Suprapubic skin (tissue), 4 donors: ENCODE measurements around the gene CMSS1. TPM values are rescaled to one million over a fixed set of nuclear protein-coding genes. Genes with fewer than 3 reads are reported as not detected.

Source experiments
- DNase-seq, 2 donors: peaks; one replicate each; pipeline ENCODE4 v3.0.0-alpha.2; 2019; ENCODE audit warnings: low spot score in 2 of 2
- H3K27ac ChIP-seq: fragments of 200-600 bp; sonication (generic); one replicate; pipeline ENCODE4 v1.5.1; 2019
- H3K27me3 ChIP-seq: fragments of 200-600 bp; sonication (generic); one replicate; pipeline ENCODE4 v1.5.1; 2019
- H3K36me3 ChIP-seq: fragments of 200-600 bp; sonication (generic); one replicate; pipeline ENCODE4 v1.5.1; 2019
- H3K4me1 ChIP-seq: fragments of 200-600 bp; sonication (generic); one replicate; pipeline ENCODE4 v1.5.1; 2019
- H3K4me3 ChIP-seq: fragments of 200-600 bp; sonication (generic); one replicate; pipeline ENCODE4 v1.5.1; 2019; ENCODE audit warnings: mild to moderate bottlenecking
- H3K9me3 ChIP-seq: fragments of 200-600 bp; sonication (generic); one replicate; pipeline ENCODE4 v1.5.1; 2019
- CTCF ChIP-seq, 2 donors: fragments of 200-600 bp in 1 of 2; fragments of 450-650 bp in 1 of 2; sonication (generic) in 1 of 2; IDR thresholded peaks; one replicate each; pipeline ENCODE4 v1.5.1; 2016 to 2019; ENCODE audit warnings: antibody characterized with exemption in 2 of 2, mild to moderate bottlenecking in 1 of 2, moderate library complexity in 1 of 2
- EP300 ChIP-seq: sonication (generic); formaldehyde crosslinking; IDR thresholded peaks from one replicate; pipeline ENCODE4 v1.6.1; 2017; ENCODE audit warnings: antibody characterized with exemption
- POLR2A ChIP-seq, 2 donors: fragments of 450-650 bp; IDR thresholded peaks; one replicate each; pipeline ENCODE4 v1.6.1; 2017; ENCODE audit warnings: antibody characterized with exemption in 2 of 2, mild to moderate bottlenecking in 2 of 2, moderate library complexity in 2 of 2
- POLR2AphosphoS5 ChIP-seq, 3 donors: sonication (generic); formaldehyde crosslinking; IDR thresholded peaks; one replicate each; pipeline ENCODE4 v1.6.1; 2017; ENCODE audit warnings: antibody characterized with exemption in 3 of 3
- WGBS: methylation state at CpG from one replicate; pipeline ENCODE4 v1.1.5; 2018; 5-methylcytosine and 5-hydroxymethylcytosine counted together
- total RNA-seq, 4 donors: library from RNA; depleted of rRNA; stranded (reverse); fragments of >200 nt; gene quantifications; one replicate each; pipeline ENCODE4 v1.1.0, GENCODE V29; 2016

CMSS1 gene
- total RNA-seq, 4 donors from 2014 or later: 13.2 to 17.1 (median 13.5) TPM

- DNase-seq: no peak
- H3K36me3 ChIP-seq: no peaks in the 10 kb centered on the region
- peaks cover 6% of the 10 kb centered on the region for H3K4me1 ChIP-seq
- TF ChIP-seq CTCF (IDR thresholded peaks at IDR 0.05) (no peak), EP300 (no peak), POLR2A (IDR thresholded peaks at IDR 0.05) (no peak), POLR2AphosphoS5 (IDR thresholded peaks at IDR 0.05) (no peak)
- H3K4me3 ChIP-seq: no peak overlapping the region
- H3K27me3 ChIP-seq: no peaks in the 10 kb centered on the region
- H3K27ac ChIP-seq: no peak overlapping the region
- no peaks in the 10 kb centered on the region for H3K9me3 ChIP-seq
- 88% methylated on average over 10 of the region's 10 CpGs for WGBS
Observed at GRCh38 chr3:99955773-99956562, 138.3 kb downstream of the CMSS1 start.

GRCh38 chr3:99957151-99957796 is 139.6 kb downstream of the CMSS1 start:
- TF ChIP-seq POLR2A (IDR thresholded peaks at IDR 0.05) (no peak), POLR2AphosphoS5 (IDR thresholded peaks at IDR 0.05) (no peak), CTCF (IDR thresholded peaks at IDR 0.05) (no peak), EP300 (no peak)
- H3K4me1 ChIP-seq: peaks cover 16% of the 10 kb centered on the region
- no peaks in the 10 kb centered on the region for H3K36me3 ChIP-seq
- no peaks in the 10 kb centered on the region for H3K27me3 ChIP-seq
- H3K9me3 ChIP-seq: no peaks in the 10 kb centered on the region
- WGBS: 68% methylated on average over 4 of the region's 4 CpGs
- no peak overlapping the region for H3K27ac ChIP-seq
- H3K4me3 ChIP-seq: no peak overlapping the region
- DNase-seq: no peak

- H3K36me3 ChIP-seq: no peaks in the 10 kb centered on the region
- H3K27ac ChIP-seq: no peak overlapping the region
- no peak overlapping the region for H3K4me3 ChIP-seq
- peaks cover 16% of the 10 kb centered on the region for H3K4me1 ChIP-seq
- TF ChIP-seq CTCF (IDR thresholded peaks at IDR 0.05): no peak
- no peak for TF ChIP-seq EP300
- TF ChIP-seq POLR2AphosphoS5 (IDR thresholded peaks at IDR 0.05): no peak
- no peak for TF ChIP-seq POLR2A (IDR thresholded peaks at IDR 0.05)
- H3K27me3 ChIP-seq: no peaks in the 10 kb centered on the region
- DNase-seq: no peak
- 82% methylated on average over 3 of the region's 3 CpGs for WGBS
- H3K9me3 ChIP-seq: no peaks in the 10 kb centered on the region
Observed at GRCh38 chr3:99958222-99958912, 140.7 kb downstream of the CMSS1 start.

- Histone ChIP-seq H3K4me3 (no peak overlapping the region), H3K27ac (no peak overlapping the region), H3K4me1 (peaks cover 17% of the 10 kb centered on the region), H3K9me3 (no peaks in the 10 kb centered on the region), H3K27me3 (no peaks in the 10 kb centered on the region), H3K36me3 (no peaks in the 10 kb centered on the region)
- DNase-seq: no peak
- 66% methylated on average over 5 of the region's 5 CpGs for WGBS
- no peak for TF ChIP-seq EP300
- no peak for TF ChIP-seq POLR2AphosphoS5 (IDR thresholded peaks at IDR 0.05)
Observed at GRCh38 chr3:99960123-99960878, 142.6 kb downstream of the CMSS1 start.

GRCh38 chr3:99960941-99961340 is 143.3 kb downstream of the CMSS1 start:
- no peak for DNase-seq
- Histone ChIP-seq H3K27ac (no peak overlapping the region), H3K9me3 (no peaks in the 10 kb centered on the region), H3K36me3 (no peaks in the 10 kb centered on the region), H3K27me3 (no peaks in the 10 kb centered on the region), H3K4me1 (peaks cover 23% of the 10 kb centered on the region), H3K4me3 (no peak overlapping the region)
- 35% methylated on average over 7 of the region's 7 CpGs for WGBS
- TF ChIP-seq POLR2A (IDR thresholded peaks at IDR 0.05): no peak
- TF ChIP-seq POLR2AphosphoS5 (IDR thresholded peaks at IDR 0.05): no peak
- no peak for TF ChIP-seq EP300
- no peak for TF ChIP-seq CTCF (IDR thresholded peaks at IDR 0.05)
